Measurements from ENCODE around the gene PGM5. TPM values are rescaled to one million over a fixed set of nuclear protein-coding genes. Genes with fewer than 3 reads are reported as not detected.

The PGM5 gene
- total and polyA plus RNA-seq, 2 of the 8 experiments (the other 6 are each of a cell fraction or from before 2014, with no cell fraction given) = not detected

DNA sequence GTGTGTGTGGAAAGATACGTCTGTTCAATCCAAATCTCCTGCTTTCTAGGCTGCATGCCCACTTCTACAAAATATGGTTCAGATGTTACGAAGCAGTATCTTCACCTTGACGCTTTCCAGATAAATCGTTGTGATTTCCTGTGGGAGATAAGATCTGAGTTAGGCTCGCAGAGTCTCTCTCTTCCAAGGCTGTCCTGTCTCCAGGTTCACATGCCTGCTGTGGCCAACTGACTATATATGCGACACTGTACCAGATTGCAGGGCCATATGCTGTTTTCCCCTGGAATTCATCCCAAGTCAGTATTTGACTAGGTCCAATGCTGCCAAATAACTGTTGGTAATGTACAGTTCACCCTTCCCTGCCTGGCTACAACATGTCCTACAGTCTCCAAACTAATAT, 136.4 kb downstream of the PGM5 start:
- Histone ChIP-seq H3K27ac (ENCODE audit: low read depth, low read length) (no peak overlapping the region), H4K20me1 (replicated peaks in 1 of 2; ENCODE audit: control insufficient read depth in 1 of 2, insufficient read depth in 2 of 2, low read length in 2 of 2) (no peaks in the 10 kb centered on the region), H4K8ac (ENCODE audit: extremely low read depth, insufficient read depth, low read length) (no peak overlapping the region), H3K56ac (replicated peaks; ENCODE audit: insufficient read length, low read depth, low read length) (no peak overlapping the region), H3K23me2 (ENCODE audit: low read depth, low read length) (no peaks in the 10 kb centered on the region), H3K4me2 (ENCODE audit: insufficient read depth in 1 of 2, low read depth in 2 of 2, low read length in 2 of 2) (no peak overlapping the region), H3K79me2 (ENCODE audit: control insufficient read depth in 1 of 2, insufficient read depth in 2 of 2, low read length in 2 of 2) (no peaks in the 10 kb centered on the region), H3K23ac (ENCODE audit: insufficient read length) (no peak overlapping the region), H2AK5ac (ENCODE audit: low read depth, low read length) (no peak overlapping the region), H2BK12ac (ENCODE audit: low read depth, low read length) (no peak overlapping the region), H3K4me1 (replicated peaks in 1 of 4; ENCODE audit: control insufficient read depth in 3 of 4, insufficient read depth in 4 of 4, low read length in 3 of 4) (no peaks in the 10 kb centered on the region), H2BK20ac (ENCODE audit: low read length) (no peak overlapping the region), H4K5ac (ENCODE audit: insufficient read length, low read depth, low read length) (no peak overlapping the region), H3K9me3 (ENCODE audit: insufficient read depth in 2 of 2, low read depth in 1 of 2, low read length in 1 of 2) (no peaks in the 10 kb centered on the region), H2BK15ac (ENCODE audit: low read length) (no peak overlapping the region), H3K14ac (ENCODE audit: insufficient read length) (no peak overlapping the region), H3K36me3 (ENCODE audit: control insufficient read depth in 2 of 4, insufficient read depth in 4 of 4, low read length in 3 of 4) (no peaks in the 10 kb centered on the region), H2BK120ac (replicated peaks; ENCODE audit: low read depth, low read length) (no peak overlapping the region), H2AFZ (ENCODE audit: low read length) (no peak overlapping the region), H3K79me1 (ENCODE audit: low read depth, low read length) (no peaks in the 10 kb centered on the region), H2BK5ac (ENCODE audit: low read depth, low read length) (no peak overlapping the region), H3K4ac (replicated peaks; ENCODE audit: insufficient read length, low read depth, low read length) (no peak overlapping the region), H4K91ac (replicated peaks; ENCODE audit: insufficient read length, low read length) (no peak overlapping the region), H3K18ac (ENCODE audit: extremely low read depth, low read length) (no peak overlapping the region), H3K4me3 (ENCODE audit: extremely low read depth in 1 of 4, insufficient read depth in 2 of 4, low read depth in 3 of 4, low read length in 4 of 4) (no peak overlapping the region), H3K27me3 (replicated peaks in 1 of 4; ENCODE audit: control insufficient read depth in 3 of 4, extremely low read depth in 1 of 4, insufficient read depth in 3 of 4, low read length in 3 of 4) (peaks cover 0 to 8% (median 2%) of the 10 kb centered on the region in 4 experiments; a peak in 4 of 7 replicates), H3K9ac (replicated peaks in 1 of 4; ENCODE audit: extremely low read depth in 1 of 4, low read depth in 3 of 4, low read length in 3 of 4) (no peak overlapping the region)
- FAIRE-seq (no peak), DNase-seq (ENCODE audit: low read depth in 1 of 2, low spot score in 2 of 2) (no peak)
- WGBS, 2 experiments (ENCODE audit: extremely low coverage in 1 of 2, insufficient coverage in 1 of 2, insufficient read length in 1 of 2, insufficient replicate concordance in 2 of 2, low coverage in 1 of 2, low lambda C conversion rate in 2 of 2, missing lambda C conversion rate in 1 of 2) = 78% methylated on average over 6 of the region's 6 CpGs; no CpG with 5 or more reads in 1 of the 2 experiments
- ChIA-PET CTCF (ENCODE audit: partially characterized antibody) (interaction anchor here (2.0 to 3.9 kb wide), 2 partner anchors 14 to 67 kb away, joined by 6 to 25 read pairs; no protein-coding TSS in a partner anchor), POLR2A (ENCODE audit: partially characterized antibody) (no interaction called here)
- TF ChIP-seq TEAD4 (IDR thresholded peaks at IDR 0.05; ENCODE audit: low read depth, low read length) = no peak
- TF ChIP-seq NANOG (IDR thresholded peaks at IDR 0.05; ENCODE audit: insufficient read depth, low read depth, low read length, poor library complexity, severe bottlenecking) = no peak
- no peak for TF ChIP-seq KDM1A (IDR thresholded peaks at IDR 0.05; ENCODE audit: borderline replicate concordance, low read length)
- TF ChIP-seq SP2 (IDR thresholded peaks at IDR 0.05; ENCODE audit: low read length) = no peak
- TF ChIP-seq EP300 (IDR thresholded peaks at IDR 0.05; ENCODE audit: borderline replicate concordance in 1 of 2, low read depth in 2 of 2, low read length in 2 of 2) = no peak
- TF ChIP-seq CBX8 (IDR thresholded peaks at IDR 0.05; ENCODE audit: borderline replicate concordance, low read depth, low read length) = no peak
- TF ChIP-seq JUND (IDR thresholded peaks at IDR 0.05; ENCODE audit: low read length) = no peak
- no peak for TF ChIP-seq EGR1 (IDR thresholded peaks at IDR 0.05; ENCODE audit: borderline replicate concordance, low read depth, low read length)
- TF ChIP-seq FOSL1 (IDR thresholded peaks at IDR 0.05; ENCODE audit: insufficient read depth, low read depth, low read length) = no peak
- TF ChIP-seq CEBPB (IDR thresholded peaks at IDR 0.05; ENCODE audit: low read depth, low read length) = no peak
- no peak for TF ChIP-seq RBBP5 (IDR thresholded peaks at IDR 0.05; ENCODE audit: borderline replicate concordance, low read depth, low read length)
- TF ChIP-seq GABPA (IDR thresholded peaks at IDR 0.05; ENCODE audit: borderline replicate concordance, insufficient read depth, low read length) = no peak
- TF ChIP-seq, protein P1, sequence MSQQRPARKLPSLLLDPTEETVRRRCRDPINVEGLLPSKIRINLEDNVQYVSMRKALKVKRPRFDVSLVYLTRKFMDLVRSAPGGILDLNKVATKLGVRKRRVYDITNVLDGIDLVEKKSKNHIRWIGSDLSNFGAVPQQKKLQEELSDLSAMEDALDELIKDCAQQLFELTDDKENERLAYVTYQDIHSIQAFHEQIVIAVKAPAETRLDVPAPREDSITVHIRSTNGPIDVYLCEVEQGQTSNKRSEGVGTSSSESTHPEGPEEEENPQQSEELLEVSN (IDR thresholded peaks at IDR 0.05) = no peak
- no peak for TF ChIP-seq BCL11A (IDR thresholded peaks at IDR 0.05; ENCODE audit: low read depth in 2 of 2, low read length in 2 of 2)
